GM10248 (cell line): ENCODE data around the gene RTF2.

Experiments used
- CTCF ChIA-PET: fragments of 300-600 bp; sonication (Branson Sonifier 250); formaldehyde crosslinking; extraction: SDS; loops from one replicate; lab custom pipeline; 2021; ENCODE audit warnings: antibody characterized with exemption; lab: Yijun Ruan, JAX
- POLR2A ChIA-PET: fragments of 350-650 bp; sonication (Branson Sonifier 250); formaldehyde crosslinking; extraction: SDS; loops from one replicate; lab custom pipeline; 2020; ENCODE audit warnings: antibody characterized with exemption; lab: Yijun Ruan, JAX
- DNase-seq: peaks from one replicate; pipeline ENCODE4 v3.0.0; 2012; ENCODE audit errors: extremely low spot score
- TF ChIP-seq, protein P1 (sequence below): IDR thresholded peaks from 2 replicates; pipeline ENCODE4 v1.5.1; 2012; ENCODE audit warnings: mild to moderate bottlenecking, low read depth; ENCODE audit errors: extremely low read depth, missing control alignments, control extremely low read depth

Gene RTF2

DNA sequence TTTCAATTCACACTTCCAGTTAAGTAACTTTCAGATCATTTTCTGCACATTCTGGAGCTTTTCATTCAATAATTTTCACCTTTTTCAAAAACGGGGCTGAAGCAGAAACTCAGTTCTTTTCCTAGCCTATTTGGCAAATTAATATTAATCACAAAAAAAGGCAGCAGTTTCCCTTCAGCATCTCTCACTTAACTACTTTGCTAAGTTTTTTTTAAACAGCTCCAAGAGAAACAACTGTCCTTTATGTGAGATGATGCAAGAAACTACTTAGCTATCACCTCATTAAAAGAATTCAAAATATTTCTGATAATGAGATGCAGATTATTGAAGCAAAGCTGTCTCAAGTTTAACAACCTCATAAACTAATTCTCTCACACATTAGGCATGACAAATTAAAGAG, 44.5 kb upstream of the RTF2 start:
- CTCF ChIA-PET, result interaction anchor here (1.0 to 3.3 kb wide), 4 partner anchors 9 to 44 kb away, joined by 3 to 8 read pairs (median 5); partner anchors contain the start of gene CASS4
- TF ChIP-seq, protein P1, sequence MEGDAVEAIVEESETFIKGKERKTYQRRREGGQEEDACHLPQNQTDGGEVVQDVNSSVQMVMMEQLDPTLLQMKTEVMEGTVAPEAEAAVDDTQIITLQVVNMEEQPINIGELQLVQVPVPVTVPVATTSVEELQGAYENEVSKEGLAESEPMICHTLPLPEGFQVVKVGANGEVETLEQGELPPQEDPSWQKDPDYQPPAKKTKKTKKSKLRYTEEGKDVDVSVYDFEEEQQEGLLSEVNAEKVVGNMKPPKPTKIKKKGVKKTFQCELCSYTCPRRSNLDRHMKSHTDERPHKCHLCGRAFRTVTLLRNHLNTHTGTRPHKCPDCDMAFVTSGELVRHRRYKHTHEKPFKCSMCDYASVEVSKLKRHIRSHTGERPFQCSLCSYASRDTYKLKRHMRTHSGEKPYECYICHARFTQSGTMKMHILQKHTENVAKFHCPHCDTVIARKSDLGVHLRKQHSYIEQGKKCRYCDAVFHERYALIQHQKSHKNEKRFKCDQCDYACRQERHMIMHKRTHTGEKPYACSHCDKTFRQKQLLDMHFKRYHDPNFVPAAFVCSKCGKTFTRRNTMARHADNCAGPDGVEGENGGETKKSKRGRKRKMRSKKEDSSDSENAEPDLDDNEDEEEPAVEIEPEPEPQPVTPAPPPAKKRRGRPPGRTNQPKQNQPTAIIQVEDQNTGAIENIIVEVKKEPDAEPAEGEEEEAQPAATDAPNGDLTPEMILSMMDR, result no peak
- no peak for DNase-seq
- POLR2A ChIA-PET, result no interaction called here

- CTCF ChIA-PET, result interaction anchor here (1.0 to 3.3 kb wide), 4 partner anchors 8 to 19 kb away, joined by 3 to 10 read pairs (median 6); partner anchors contain the start of gene CASS4
- POLR2A ChIA-PET, result no interaction called here
- TF ChIP-seq, protein P1, result no peak
- DNase-seq, result no peak
Measured at GRCh38 chr20:56424931-56425330, 43.5 kb upstream of the RTF2 start.

DNA sequence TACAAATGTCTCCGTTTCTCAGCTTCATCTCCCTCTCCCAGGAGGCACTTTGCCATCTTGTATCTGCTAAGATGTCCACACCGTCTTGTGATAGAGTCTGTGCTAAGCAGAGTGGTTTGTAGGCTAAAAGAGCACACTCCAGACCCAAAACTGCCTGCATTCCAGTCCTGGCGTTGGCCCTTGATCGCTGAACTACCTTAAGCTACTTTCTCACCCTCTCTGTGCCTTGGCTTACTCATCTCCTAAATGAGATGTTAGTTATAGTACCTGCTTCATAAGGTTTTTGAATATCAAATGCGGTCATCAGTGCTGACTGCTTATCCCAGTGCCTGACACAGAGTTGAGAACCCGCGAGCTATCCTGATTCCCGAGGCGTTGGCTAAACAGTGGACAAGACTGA, 42.4 kb upstream of the RTF2 start:
- DNase-seq, result no peak
- POLR2A ChIA-PET, result no interaction called here
- CTCF ChIA-PET, result interaction anchor here (1.0 to 3.3 kb wide), 6 partner anchors 8 to 31 kb away, joined by 3 to 10 read pairs (median 6); partner anchors contain the start of gene CASS4
- TF ChIP-seq, protein P1, result no peak

DNA sequence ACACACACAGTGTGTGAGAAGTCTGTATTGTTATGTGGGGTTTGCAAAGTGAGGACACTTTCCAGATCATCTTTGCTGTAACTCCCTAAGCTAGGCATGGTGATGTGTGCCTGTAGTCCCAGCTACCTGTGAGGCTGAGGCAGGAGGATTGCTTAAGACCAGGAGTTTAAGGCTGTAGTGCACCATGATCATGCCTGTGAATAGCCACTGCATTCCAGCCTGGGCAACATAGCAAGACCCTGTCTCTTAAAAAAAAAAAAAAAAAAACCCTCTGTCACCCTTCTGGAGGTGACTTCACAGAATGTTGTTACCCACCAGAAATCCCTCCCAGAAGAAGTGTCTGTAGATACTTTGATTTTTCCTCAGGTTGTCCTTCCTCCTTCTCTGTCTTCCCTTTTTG, 41.5 kb upstream of the RTF2 start:
- POLR2A ChIA-PET, result no interaction called here
- DNase-seq, result no peak
- CTCF ChIA-PET, result interaction anchor here (0.8 to 2.9 kb wide), 5 partner anchors 9 to 32 kb away, joined by 3 to 10 read pairs (median 3); partner anchors contain the start of gene CASS4
- TF ChIP-seq, protein P1, result no peak

DNA sequence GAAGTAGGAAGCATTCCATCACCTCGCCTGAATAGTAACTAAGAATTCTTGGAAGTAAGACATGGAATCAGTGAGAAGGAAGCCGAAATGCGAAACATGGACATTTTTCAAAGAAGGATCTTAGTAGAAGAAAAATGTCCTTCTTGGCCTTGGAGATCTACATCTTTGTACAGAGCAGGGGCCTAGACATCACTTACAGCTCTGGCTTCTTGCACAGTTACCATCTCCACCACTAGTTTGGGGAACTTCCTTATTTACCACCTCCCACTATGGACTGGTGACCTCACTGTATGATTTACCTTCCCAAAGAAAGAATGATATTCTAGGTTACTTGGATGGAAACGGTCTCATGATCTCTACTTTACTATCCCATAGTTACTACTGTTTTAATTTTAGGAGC, 40.6 kb upstream of the RTF2 start:
- CTCF ChIA-PET, result interaction anchor here (1.3 to 2.9 kb wide), 7 partner anchors 9 to 33 kb away, joined by 3 to 10 read pairs (median 7); partner anchors contain the start of gene CASS4
- TF ChIP-seq, protein P1, result no peak
- POLR2A ChIA-PET, result interaction anchor here (1.1 to 1.5 kb wide), 3 partner anchors 9 to 69 kb away, joined by 3 to 6 read pairs (median 5); partner anchors contain the start of genes CASS4 and FAM210B
- no peak for DNase-seq

DNA sequence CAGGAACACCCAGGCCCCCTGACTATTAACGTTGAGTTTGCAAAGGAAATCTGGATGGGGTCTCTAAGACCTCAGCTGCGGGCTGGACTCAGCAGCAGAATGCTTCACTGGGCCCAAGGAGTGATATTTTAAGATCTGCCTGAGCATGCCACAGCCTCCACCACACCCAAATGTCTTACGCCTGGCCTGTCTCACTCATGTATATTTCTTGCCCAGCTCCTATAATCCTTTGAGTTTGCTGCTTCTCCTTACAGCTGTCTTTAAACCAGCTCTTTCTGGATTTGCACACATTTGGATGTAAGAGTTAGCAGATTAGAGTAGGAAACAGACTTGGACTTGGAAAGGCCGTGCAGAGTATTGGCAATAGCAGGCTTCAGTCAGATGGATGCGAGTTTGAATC, 40.0 kb upstream of the RTF2 start:
- POLR2A ChIA-PET, result interaction anchor here (1.1 to 1.5 kb wide), 3 partner anchors 10 to 70 kb away, joined by 3 to 6 read pairs (median 5); partner anchors contain the start of genes CASS4 and FAM210B
- DNase-seq, result no peak
- CTCF ChIA-PET, result interaction anchor here (1.2 to 2.9 kb wide), 7 partner anchors 9 to 36 kb away, joined by 4 to 10 read pairs (median 7); partner anchors contain the start of genes AURKA, CASS4 and CSTF1
- TF ChIP-seq, protein P1, result no peak
